ENCODE results near the gene GNB1L. TPM values are rescaled to one million over a fixed set of nuclear protein-coding genes. Genes with fewer than 3 reads are reported as not detected.
A peak's percentile ranks its signal among the peaks of the same experiment; 100 is the strongest.

The GNB1L gene
- total and polyA plus RNA-seq, 2 of the 13 experiments (the other 11 are each of a cell fraction or from before 2014, with no cell fraction given) = 2.5 to 7.4 TPM

DNA sequence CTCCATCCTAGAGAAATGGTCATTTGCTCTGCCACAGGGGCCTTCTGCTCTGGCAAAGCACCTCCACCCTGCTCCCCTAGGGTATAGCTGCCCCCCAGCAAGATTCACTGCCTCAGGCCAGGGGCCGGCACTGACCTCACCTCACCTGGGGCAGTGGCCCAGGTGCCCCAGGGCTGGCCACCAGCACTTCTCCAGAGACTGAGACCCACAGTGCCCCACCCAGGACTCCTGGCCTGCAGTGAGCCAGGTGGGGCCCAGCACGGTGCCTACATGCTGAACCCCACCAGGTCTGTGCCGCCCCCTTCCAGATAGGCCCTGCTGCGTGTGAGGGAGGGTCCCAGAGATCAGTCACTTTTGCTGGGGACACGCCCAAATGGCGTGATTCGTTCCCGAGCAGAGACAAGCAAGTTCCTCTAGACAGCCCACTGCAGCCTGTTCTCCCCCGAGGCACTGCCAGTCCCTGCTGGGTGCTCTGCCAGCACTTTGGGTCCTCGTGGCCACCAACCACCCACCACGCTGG lies 10.8 kb downstream of the GNB1L start:
- no peak for FAIRE-seq
- ChIA-PET POLR2A (no interaction called here), CTCF (ENCODE audit: low intra/inter-chr PET ratio, low total read pairs) (no interaction called here)

More for the DNA sequence above, 10.8 kb downstream of the GNB1L start:
- Histone ChIP-seq H3K4me2 (ENCODE audit: low read depth, low read length) (no peak overlapping the region), H3K36me3 (replicated peaks in 1 of 2; ENCODE audit: control insufficient read depth in 1 of 2, insufficient read depth in 2 of 2, low read length in 2 of 2) (no peaks in the 10 kb centered on the region), H3K79me2 (ENCODE audit: insufficient read depth, low read length) (no peaks in the 10 kb centered on the region), H3K27me3 (ENCODE audit: control insufficient read depth in 1 of 2, insufficient read depth in 2 of 2, low read length in 2 of 2) (no peaks in the 10 kb centered on the region), H2AFZ (ENCODE audit: low read length) (no peak overlapping the region), H4K20me1 (ENCODE audit: insufficient read depth, low read length) (no peaks in the 10 kb centered on the region), H3K27ac (ENCODE audit: extremely low read length, insufficient read depth, low read length) (no peak overlapping the region), H3K9me3 (ENCODE audit: low read length) (no peaks in the 10 kb centered on the region), H3K4me1 (ENCODE audit: insufficient read depth, low read length) (peaks cover 39% of the 10 kb centered on the region), H3K4me3 (replicated peaks in 1 of 3; ENCODE audit: insufficient read depth in 1 of 3, low read depth in 2 of 3, low read length in 3 of 3) (no peak overlapping the region), H3K9ac (ENCODE audit: insufficient read depth, low read depth, low read length) (no peak overlapping the region)
- no peak for DNase-seq (ENCODE audit: low spot score)
- intact Hi-C loops (cut with micrococcal nuclease; ENCODE audit: unreplicated experiment) (no loop called here), in situ Hi-C loops (cut with HindIII; ENCODE audit: extremely low pct_ligation_motif_present, low pct_unique_long_range_greater_than_20kb) (no loop called here)
- no TSS peak for BruUV-seq (replicated peaks)
- no CpG with 5 or more reads among the region's 11 CpGs for WGBS (ENCODE audit: low lambda C conversion rate)
- peak; percentile 2; the same call in 2 of the 3 replicates for ATAC-seq
- no peak for TF ChIP-seq HIVEP1 (CRISPR knock-in tag; IDR thresholded peaks at IDR 0.05)
- TF ChIP-seq AKAP8 (CRISPR knock-in tag; IDR thresholded peaks at IDR 0.05) = no peak
- TF ChIP-seq DNMT3B (CRISPR knock-in tag; conservative IDR thresholded peaks at IDR 0.05) = no peak
- no peak for TF ChIP-seq ZNF124 (CRISPR knock-in tag; IDR thresholded peaks at IDR 0.05)
- TF ChIP-seq KDM2A (CRISPR knock-in tag; IDR thresholded peaks at IDR 0.05; ENCODE audit: borderline replicate concordance, low read depth) = no peak
- no peak for TF ChIP-seq ZNF552 (CRISPR knock-in tag; IDR thresholded peaks at IDR 0.05; ENCODE audit: borderline replicate concordance)
- TF ChIP-seq CENPBD1 (CRISPR knock-in tag; IDR thresholded peaks at IDR 0.05; ENCODE audit: borderline replicate concordance, low read depth) = no peak
- TF ChIP-seq YEATS2 (CRISPR knock-in tag; IDR thresholded peaks at IDR 0.05; ENCODE audit: borderline replicate concordance) = no peak
- TF ChIP-seq, protein P1, sequence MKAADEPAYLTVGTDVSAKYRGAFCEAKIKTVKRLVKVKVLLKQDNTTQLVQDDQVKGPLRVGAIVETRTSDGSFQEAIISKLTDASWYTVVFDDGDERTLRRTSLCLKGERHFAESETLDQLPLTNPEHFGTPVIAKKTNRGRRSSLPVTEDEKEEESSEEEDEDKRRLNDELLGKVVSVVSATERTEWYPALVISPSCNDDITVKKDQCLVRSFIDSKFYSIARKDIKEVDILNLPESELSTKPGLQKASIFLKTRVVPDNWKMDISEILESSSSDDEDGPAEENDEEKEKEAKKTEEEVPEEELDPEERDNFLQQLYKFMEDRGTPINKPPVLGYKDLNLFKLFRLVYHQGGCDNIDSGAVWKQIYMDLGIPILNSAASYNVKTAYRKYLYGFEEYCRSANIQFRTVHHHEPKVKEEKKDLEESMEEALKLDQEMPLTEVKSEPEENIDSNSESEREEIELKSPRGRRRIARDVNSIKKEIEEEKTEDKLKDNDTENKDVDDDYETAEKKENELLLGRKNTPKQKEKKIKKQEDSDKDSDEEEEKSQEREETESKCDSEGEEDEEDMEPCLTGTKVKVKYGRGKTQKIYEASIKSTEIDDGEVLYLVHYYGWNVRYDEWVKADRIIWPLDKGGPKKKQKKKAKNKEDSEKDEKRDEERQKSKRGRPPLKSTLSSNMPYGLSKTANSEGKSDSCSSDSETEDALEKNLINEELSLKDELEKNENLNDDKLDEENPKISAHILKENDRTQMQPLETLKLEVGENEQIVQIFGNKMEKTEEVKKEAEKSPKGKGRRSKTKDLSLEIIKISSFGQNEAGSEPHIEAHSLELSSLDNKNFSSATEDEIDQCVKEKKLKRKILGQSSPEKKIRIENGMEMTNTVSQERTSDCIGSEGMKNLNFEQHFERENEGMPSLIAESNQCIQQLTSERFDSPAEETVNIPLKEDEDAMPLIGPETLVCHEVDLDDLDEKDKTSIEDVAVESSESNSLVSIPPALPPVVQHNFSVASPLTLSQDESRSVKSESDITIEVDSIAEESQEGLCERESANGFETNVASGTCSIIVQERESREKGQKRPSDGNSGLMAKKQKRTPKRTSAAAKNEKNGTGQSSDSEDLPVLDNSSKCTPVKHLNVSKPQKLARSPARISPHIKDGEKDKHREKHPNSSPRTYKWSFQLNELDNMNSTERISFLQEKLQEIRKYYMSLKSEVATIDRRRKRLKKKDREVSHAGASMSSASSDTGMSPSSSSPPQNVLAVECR (CRISPR knock-in tag; IDR thresholded peaks at IDR 0.05; ENCODE audit: borderline replicate concordance) = no peak
- TF ChIP-seq ARHGAP35 (CRISPR knock-in tag; IDR thresholded peaks at IDR 0.05; ENCODE audit: borderline replicate concordance) = no peak
- TF ChIP-seq MAFK (conservative IDR thresholded peaks at IDR 0.05 in 1 of 2, IDR thresholded peaks at IDR 0.05 in 1 of 2; ENCODE audit: low read length in 2 of 2) = no peak
- TF ChIP-seq ZC3H4 (CRISPR knock-in tag; IDR thresholded peaks at IDR 0.05; ENCODE audit: borderline replicate concordance) = no peak
- no peak for TF ChIP-seq POLR2AphosphoS5 (IDR thresholded peaks at IDR 0.05; ENCODE audit: low read depth, low read length)

Data from HepG2 (cell line).